Breast epithelium (tissue), 3 donors: ENCODE results near the gene FAM72A.

Experiments used
- POLR2A ChIP-seq: fragments of 450-650 bp; IDR thresholded peaks from one replicate; pipeline ENCODE4 v1.6.1; 2016; ENCODE audit warnings: antibody characterized with exemption, mild to moderate bottlenecking, moderate library complexity
- POLR2AphosphoS5 ChIP-seq, 3 donors: sonication (generic); formaldehyde crosslinking; IDR thresholded peaks; one replicate each; pipeline ENCODE4 v1.6.1; 2017; ENCODE audit warnings: antibody characterized with exemption in 3 of 3
- TF ChIP-seq, protein P1 (sequence below), 3 donors: fragments of 450-650 bp; IDR thresholded peaks; one replicate each; pipeline ENCODE4 v1.5.1; 2016 to 2017; ENCODE audit warnings: antibody characterized with exemption in 3 of 3, mild to moderate bottlenecking in 3 of 3, moderate library complexity in 3 of 3

GRCh38 chr1:206142770-206143169, 59.9 kb downstream of the FAM72A start:
- no peak for TF ChIP-seq POLR2A
- TF ChIP-seq, protein P1, sequence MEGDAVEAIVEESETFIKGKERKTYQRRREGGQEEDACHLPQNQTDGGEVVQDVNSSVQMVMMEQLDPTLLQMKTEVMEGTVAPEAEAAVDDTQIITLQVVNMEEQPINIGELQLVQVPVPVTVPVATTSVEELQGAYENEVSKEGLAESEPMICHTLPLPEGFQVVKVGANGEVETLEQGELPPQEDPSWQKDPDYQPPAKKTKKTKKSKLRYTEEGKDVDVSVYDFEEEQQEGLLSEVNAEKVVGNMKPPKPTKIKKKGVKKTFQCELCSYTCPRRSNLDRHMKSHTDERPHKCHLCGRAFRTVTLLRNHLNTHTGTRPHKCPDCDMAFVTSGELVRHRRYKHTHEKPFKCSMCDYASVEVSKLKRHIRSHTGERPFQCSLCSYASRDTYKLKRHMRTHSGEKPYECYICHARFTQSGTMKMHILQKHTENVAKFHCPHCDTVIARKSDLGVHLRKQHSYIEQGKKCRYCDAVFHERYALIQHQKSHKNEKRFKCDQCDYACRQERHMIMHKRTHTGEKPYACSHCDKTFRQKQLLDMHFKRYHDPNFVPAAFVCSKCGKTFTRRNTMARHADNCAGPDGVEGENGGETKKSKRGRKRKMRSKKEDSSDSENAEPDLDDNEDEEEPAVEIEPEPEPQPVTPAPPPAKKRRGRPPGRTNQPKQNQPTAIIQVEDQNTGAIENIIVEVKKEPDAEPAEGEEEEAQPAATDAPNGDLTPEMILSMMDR (IDR thresholded peaks at IDR 0.05), result no peak
- no peak for TF ChIP-seq POLR2AphosphoS5 (IDR thresholded peaks at IDR 0.05)
